Astrocyte (in vitro differentiated cells and primary cell): Measurements from ENCODE around the gene PER3. TPM values are rescaled to one million over a fixed set of nuclear protein-coding genes. Genes with fewer than 3 reads are reported as not detected.

Experiments used
- DNase-seq: peaks from one replicate; pipeline ENCODE4 v3.0.0-alpha.2; 2010; ENCODE audit warnings: low read depth
- FAIRE-seq: peaks from 2 replicates; lab custom pipeline; 2011; peaks lifted over from hg19 to GRCh38; lab: Jason Lieb, UNC
- H2AFZ ChIP-seq: 2 replicates; pipeline ENCODE4 v1.6.0; 2012; ENCODE audit warnings: low read depth, low read length, inconsistent platforms
- H3K27ac ChIP-seq: 2 replicates; pipeline ENCODE4 v1.5.1; 2011; ENCODE audit warnings: low read depth, low read length, inconsistent platforms
- H3K27me3 ChIP-seq: 2 replicates; pipeline ENCODE4 v1.6.0; 2011; ENCODE audit warnings: low read length, inconsistent platforms; ENCODE audit not compliant: insufficient read depth
- H3K36me3 ChIP-seq: 2 replicates; pipeline ENCODE4 v1.5.1; 2011; ENCODE audit warnings: low read length, inconsistent platforms; ENCODE audit not compliant: insufficient read depth
- H3K4me1 ChIP-seq: 2 replicates; pipeline ENCODE4 v1.5.1; 2011; ENCODE audit warnings: low read length, inconsistent platforms; ENCODE audit not compliant: insufficient read depth
- H3K4me2 ChIP-seq: 2 replicates; pipeline ENCODE4 v1.6.0; 2012; ENCODE audit warnings: low read length, inconsistent platforms
- H3K4me3 ChIP-seq: 2 replicates; pipeline ENCODE4 v1.5.1; 2011; ENCODE audit warnings: low read depth, mild to moderate bottlenecking, low read length, inconsistent platforms; ENCODE audit not compliant: insufficient read depth
- H3K79me2 ChIP-seq: 2 replicates; pipeline ENCODE4 v1.6.0; 2012; ENCODE audit warnings: mild to moderate bottlenecking, low read length, inconsistent platforms; ENCODE audit not compliant: insufficient read depth
- H3K9ac ChIP-seq: 2 replicates; pipeline ENCODE4 v1.6.0; 2012; ENCODE audit warnings: mild to moderate bottlenecking, low read length, inconsistent platforms
- H3K9me3 ChIP-seq: 2 replicates; pipeline ENCODE4 v1.5.1; 2012; ENCODE audit warnings: low read depth, mild to moderate bottlenecking, low read length, inconsistent platforms; ENCODE audit not compliant: insufficient read depth
- H4K20me1 ChIP-seq: 2 replicates; pipeline ENCODE4 v1.6.0; 2012; ENCODE audit warnings: low read length, inconsistent platforms; ENCODE audit not compliant: insufficient read depth
- H3K27ac Mint-ChIP-seq: one replicate; pipeline ENCODE4 v1.8.0; 2021; ENCODE audit warnings: mild to moderate bottlenecking, mixed read lengths; ENCODE audit not compliant: unreplicated experiment
- H3K27me3 Mint-ChIP-seq: one replicate; pipeline ENCODE4 v1.8.0; 2021; ENCODE audit warnings: low read depth, mixed read lengths; ENCODE audit not compliant: unreplicated experiment
- H3K36me3 Mint-ChIP-seq: one replicate; pipeline ENCODE4 v1.8.0; 2021; ENCODE audit warnings: low read depth, mixed read lengths; ENCODE audit not compliant: unreplicated experiment
- H3K4me1 Mint-ChIP-seq: one replicate; pipeline ENCODE4 v1.8.0; 2021; ENCODE audit warnings: low read depth, mixed read lengths; ENCODE audit not compliant: unreplicated experiment
- H3K4me3 Mint-ChIP-seq: one replicate; pipeline ENCODE4 v1.8.0; 2021; ENCODE audit warnings: mild to moderate bottlenecking, moderate library complexity, mixed read lengths; ENCODE audit not compliant: unreplicated experiment
- H3K9me3 Mint-ChIP-seq: one replicate; pipeline ENCODE4 v1.8.0; 2021; ENCODE audit warnings: mild to moderate bottlenecking, mixed read lengths; ENCODE audit not compliant: unreplicated experiment
- EZH2 ChIP-seq: IDR thresholded peaks from 2 replicates; pipeline ENCODE4 v1.6.1; 2012; ENCODE audit warnings: mild to moderate bottlenecking, low read length, inconsistent platforms; ENCODE audit not compliant: insufficient read depth
- total RNA-seq: library from RNA; stranded (reverse); gene quantifications from 2 replicates; pipeline ENCODE4 v1.2.1, GENCODE V29; 2021
- TF ChIP-seq, protein P1 (sequence below): IDR thresholded peaks from 2 replicates; pipeline ENCODE4 v1.5.1; 2011; ENCODE audit warnings: low read depth, mild to moderate bottlenecking, inconsistent platforms, low read length, moderate library complexity; ENCODE audit not compliant: insufficient read depth

Gene PER3
- total RNA-seq, 1 donor from 2014 or later, result 2.5 TPM

- peaks cover 15% of the 10 kb centered on the region for H3K4me1 Mint-ChIP-seq
- no peaks in the 10 kb centered on the region for H3K36me3 Mint-ChIP-seq
These were observed 15.5 kb upstream of the PER3 start for GRCh38 chr1:7768583-7768982.

GRCh38 chr1:7769673-7770412 is 14.2 kb upstream of the PER3 start:
- Histone ChIP-seq H3K4me2 (peak overlapping the region; percentile 97), H3K9me3 (no peaks in the 10 kb centered on the region), H3K36me3 (peaks cover 11% of the 10 kb centered on the region), H3K79me2 (peaks cover 36% of the 10 kb centered on the region), H2AFZ (no peak overlapping the region), H3K4me1 (peaks cover 12% of the 10 kb centered on the region), H4K20me1 (peaks cover 13% of the 10 kb centered on the region), H3K27ac (no peak overlapping the region), H3K27me3 (no peaks in the 10 kb centered on the region), H3K4me3 (no peak overlapping the region), H3K9ac (no peak overlapping the region)
- Mint-ChIP-seq H3K27ac (no peak overlapping the region), H3K4me3 (peak overlapping the region; percentile 85), H3K36me3 (peaks cover 8% of the 10 kb centered on the region), H3K4me1 (peaks cover 18% of the 10 kb centered on the region), H3K27me3 (no peaks in the 10 kb centered on the region), H3K9me3 (no peaks in the 10 kb centered on the region)
- no peak for FAIRE-seq
- TF ChIP-seq, protein P1, sequence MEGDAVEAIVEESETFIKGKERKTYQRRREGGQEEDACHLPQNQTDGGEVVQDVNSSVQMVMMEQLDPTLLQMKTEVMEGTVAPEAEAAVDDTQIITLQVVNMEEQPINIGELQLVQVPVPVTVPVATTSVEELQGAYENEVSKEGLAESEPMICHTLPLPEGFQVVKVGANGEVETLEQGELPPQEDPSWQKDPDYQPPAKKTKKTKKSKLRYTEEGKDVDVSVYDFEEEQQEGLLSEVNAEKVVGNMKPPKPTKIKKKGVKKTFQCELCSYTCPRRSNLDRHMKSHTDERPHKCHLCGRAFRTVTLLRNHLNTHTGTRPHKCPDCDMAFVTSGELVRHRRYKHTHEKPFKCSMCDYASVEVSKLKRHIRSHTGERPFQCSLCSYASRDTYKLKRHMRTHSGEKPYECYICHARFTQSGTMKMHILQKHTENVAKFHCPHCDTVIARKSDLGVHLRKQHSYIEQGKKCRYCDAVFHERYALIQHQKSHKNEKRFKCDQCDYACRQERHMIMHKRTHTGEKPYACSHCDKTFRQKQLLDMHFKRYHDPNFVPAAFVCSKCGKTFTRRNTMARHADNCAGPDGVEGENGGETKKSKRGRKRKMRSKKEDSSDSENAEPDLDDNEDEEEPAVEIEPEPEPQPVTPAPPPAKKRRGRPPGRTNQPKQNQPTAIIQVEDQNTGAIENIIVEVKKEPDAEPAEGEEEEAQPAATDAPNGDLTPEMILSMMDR, result no peak
- DNase-seq, result no peak

More at GRCh38 chr1:7768583-7768982, 15.5 kb upstream of the PER3 start:
- Mint-ChIP-seq H3K9me3 (no peaks in the 10 kb centered on the region), H3K27me3 (no peaks in the 10 kb centered on the region), H3K4me3 (no peak overlapping the region), H3K27ac (no peak overlapping the region)
- Histone ChIP-seq H3K9me3 (no peaks in the 10 kb centered on the region), H3K4me3 (no peak overlapping the region), H3K4me1 (peaks cover 12% of the 10 kb centered on the region), H2AFZ (no peak overlapping the region), H4K20me1 (peaks cover 9% of the 10 kb centered on the region), H3K27me3 (no peaks in the 10 kb centered on the region), H3K9ac (no peak overlapping the region), H3K79me2 (peaks cover 24% of the 10 kb centered on the region), H3K36me3 (peaks cover 4% of the 10 kb centered on the region), H3K4me2 (no peak overlapping the region), H3K27ac (no peak overlapping the region)
- DNase-seq (no peak), FAIRE-seq (no peak)
- TF ChIP-seq, protein P1, result no peak
- no peak for TF ChIP-seq EZH2

DNA sequence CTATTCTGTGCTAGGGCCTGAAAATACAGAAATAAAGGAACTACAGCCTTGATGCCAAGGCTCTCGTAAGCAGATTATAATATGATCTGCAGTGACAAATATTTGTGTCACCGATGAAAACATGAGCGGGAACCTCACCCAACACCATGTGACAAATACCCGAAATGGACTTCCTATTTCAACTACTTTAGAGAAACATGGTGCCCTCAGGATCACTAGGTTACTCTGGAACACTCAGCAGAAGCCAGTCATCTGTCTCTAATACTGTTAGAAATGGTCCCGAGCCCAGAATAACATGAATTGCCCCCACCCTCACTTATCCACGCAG is 13.5 kb upstream of the PER3 start:
- no peaks in the 10 kb centered on the region for H3K9me3 Mint-ChIP-seq
- peak overlapping the region; percentile 67 for H3K27ac ChIP-seq
- peaks cover 12% of the 10 kb centered on the region for H3K4me1 ChIP-seq
- peaks cover 18% of the 10 kb centered on the region for H3K4me1 Mint-ChIP-seq
- peak overlapping the region; percentile 85 for H3K4me3 Mint-ChIP-seq
- H3K27me3 ChIP-seq, result no peaks in the 10 kb centered on the region
- H3K36me3 ChIP-seq, result peaks cover 11% of the 10 kb centered on the region
- no peak for TF ChIP-seq EZH2
- TF ChIP-seq, protein P1, result no peak
- H3K4me3 ChIP-seq, result peak overlapping the region; percentile 80
- FAIRE-seq, result peak; percentile 26
- peaks cover 8% of the 10 kb centered on the region for H3K36me3 Mint-ChIP-seq
- no peaks in the 10 kb centered on the region for H3K9me3 ChIP-seq
- H3K27me3 Mint-ChIP-seq, result no peaks in the 10 kb centered on the region
- H4K20me1 ChIP-seq, result peaks cover 15% of the 10 kb centered on the region
- peaks cover 42% of the 10 kb centered on the region for H3K79me2 ChIP-seq
- DNase-seq, result no peak
- peak overlapping the region; percentile 21 for H3K27ac Mint-ChIP-seq
- H2AFZ ChIP-seq, result peak overlapping the region; percentile 99
- peak overlapping the region; percentile 97 for H3K4me2 ChIP-seq
- H3K9ac ChIP-seq, result peak overlapping the region; percentile 91
